Measurements from ENCODE around the gene CASP10.

DNA sequence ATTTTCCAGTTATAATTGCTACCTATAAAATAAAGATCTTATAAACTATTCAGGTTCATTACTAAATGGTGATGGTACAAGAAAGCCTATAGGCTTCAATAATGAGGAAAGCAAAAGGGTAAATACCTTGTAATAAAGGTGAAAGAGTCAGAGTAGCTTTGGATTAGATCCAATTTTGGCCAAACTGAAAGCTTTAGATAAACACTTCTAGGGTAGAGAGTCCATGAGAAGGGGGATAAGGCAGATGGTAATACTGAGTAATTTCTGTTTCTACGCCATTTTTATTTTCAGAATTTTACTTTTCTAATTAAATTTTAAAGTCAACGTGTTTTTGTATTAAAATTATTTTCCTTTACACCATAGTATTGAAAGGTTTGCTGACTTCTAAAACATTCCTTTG lies 86.8 kb downstream of the CASP10 start:
- TF ChIP-seq CTCF (IDR thresholded peaks at IDR 0.05), result no peak
- TF ChIP-seq POLR2A (IDR thresholded peaks at IDR 0.05), result no peak
